H1 (cell line): ENCODE data around the gene RNF114. TPM values are rescaled to one million over a fixed set of nuclear protein-coding genes. Genes with fewer than 3 reads are reported as not detected.

ENCODE experiments used
- CHD7 ChIP-seq: fragments of 300-600 bp; sonication (generic); IDR thresholded peaks from 2 replicates; pipeline ENCODE4 v1.7.1; 2012; ENCODE audit warnings: low read length, moderate library complexity, mild to moderate bottlenecking, inconsistent platforms; ENCODE audit not compliant: insufficient replicate concordance
- HDAC6 ChIP-seq: IDR thresholded peaks from one replicate; pipeline ENCODE4 v1.7.1; 2012; ENCODE audit warnings: low read depth, mild to moderate bottlenecking, inconsistent platforms, low read length, moderate library complexity
- YY1 ChIP-seq: IDR thresholded peaks from 2 replicates; pipeline ENCODE4 v1.6.1; 2011; ENCODE audit warnings: low read depth, mild to moderate bottlenecking, low read length
- polyA plus RNA-seq, 7 experiments: library from polyadenylated mRNA; depleted of rRNA in 3 of 7; stranded (reverse) in 5 of 7; unstranded in 2 of 7; fragments of >200 nt in 5 of 7; fragments of 200-250 nt in 2 of 7; gene quantifications; 1 replicate in 5 of 7; 2 replicates in 1 of 7; 4 replicates in 1 of 7; pipeline versions ENCODE4 v1.2.1 to v1.2.3, GENCODE V29; 2011 to 2013; ENCODE audit warnings: missing spikeins in 2 of 7, mixed read lengths in 2 of 7
- total RNA-seq: library from RNA; stranded (reverse); fragmentation: NEBNext Ultra II Directional; extraction: Animal tissue kit (Norgen Biotek cat#: 25700); gene quantifications from 2 replicates; pipeline ENCODE4 v1.2.1, GENCODE V29; 2021

Gene RNF114
- total and polyA plus RNA-seq, 2 of the 8 experiments (the other 6 are each of a cell fraction or from before 2014, with no cell fraction given): 81.7 to 89.9 TPM

- TF ChIP-seq CHD7 (no peak), HDAC6 (no peak), YY1 (no peak)
These were observed 17.2 kb upstream of the RNF114 start (continued) for GRCh38 chr20:49919009-49919408.
